GM18520 (cell line): ENCODE measurements around the gene SMARCD3.

Source experiments
- ATAC-seq: cut with Tn5 transposase; IDR thresholded peaks from one replicate; pipeline ENCODE4 v1.9.1; 2021; ENCODE audit not compliant: unreplicated experiment

SMARCD3 gene

GRCh38 chr7:151189038-151189437, 59.5 kb downstream of the SMARCD3 start:
- no peak for ATAC-seq
